HG03520 (cell line): ENCODE measurements around the gene LRP5.
"Not testable (repeated sequence)": the region's sequence is repeated elsewhere in the genome, so short reads cannot be mapped to it uniquely, and the experiment has no call there.

ENCODE experiments used
- ATAC-seq: cut with Tn5 transposase; IDR thresholded peaks from one replicate; pipeline ENCODE4 v1.9.1; 2021; ENCODE audit warnings: mild to moderate bottlenecking, moderate library complexity; ENCODE audit not compliant: unreplicated experiment

Gene LRP5

GRCh38 chr11:68282141-68282860, 30.1 kb upstream of the LRP5 start:
- peak; percentile 65 for ATAC-seq

GRCh38 chr11:68282861-68283230, 29.5 kb upstream of the LRP5 start:
- ATAC-seq = no peak

DNA sequence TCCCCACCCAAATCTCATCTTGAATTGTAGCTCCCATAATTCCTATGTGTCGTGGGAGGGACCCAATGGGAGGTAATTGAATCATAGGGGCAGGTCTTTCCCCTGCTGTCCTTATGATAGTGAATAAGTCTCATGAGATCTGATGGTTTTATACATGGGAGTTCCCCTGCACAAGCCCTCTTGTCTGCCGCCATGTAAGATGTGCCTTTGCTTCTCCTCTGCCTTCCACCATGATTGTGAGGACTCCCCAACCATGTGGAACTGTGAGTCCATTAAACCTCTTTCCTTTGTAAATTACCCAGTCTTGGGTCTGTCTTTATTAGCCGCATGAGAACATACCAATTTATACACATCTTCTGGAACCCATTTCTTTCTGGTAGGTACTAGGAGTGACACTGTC, 27.8 kb upstream of the LRP5 start:
- not testable (repeated sequence) for ATAC-seq

- ATAC-seq = no peak
These were observed 25.0 kb upstream of the LRP5 start for GRCh38 chr11:68287419-68287818.

DNA sequence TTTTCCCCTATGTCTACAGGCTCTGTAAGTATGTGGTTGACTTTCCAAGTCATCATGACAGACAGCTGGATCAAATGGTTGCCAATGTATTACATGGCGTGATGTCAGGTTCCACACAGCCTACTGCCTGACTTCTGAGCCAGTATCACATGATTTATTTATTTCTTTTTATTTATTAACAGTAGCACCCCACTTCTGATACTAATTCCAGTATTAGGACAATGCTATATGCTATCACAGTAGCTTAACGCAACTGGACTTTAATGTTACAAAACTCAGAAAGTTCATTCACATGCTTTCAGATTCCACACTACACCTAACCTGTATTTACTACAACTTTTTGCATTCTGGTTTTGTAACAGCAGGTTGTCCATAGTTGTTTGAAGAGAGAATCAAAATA, 22.9 kb upstream of the LRP5 start:
- no peak for ATAC-seq

DNA sequence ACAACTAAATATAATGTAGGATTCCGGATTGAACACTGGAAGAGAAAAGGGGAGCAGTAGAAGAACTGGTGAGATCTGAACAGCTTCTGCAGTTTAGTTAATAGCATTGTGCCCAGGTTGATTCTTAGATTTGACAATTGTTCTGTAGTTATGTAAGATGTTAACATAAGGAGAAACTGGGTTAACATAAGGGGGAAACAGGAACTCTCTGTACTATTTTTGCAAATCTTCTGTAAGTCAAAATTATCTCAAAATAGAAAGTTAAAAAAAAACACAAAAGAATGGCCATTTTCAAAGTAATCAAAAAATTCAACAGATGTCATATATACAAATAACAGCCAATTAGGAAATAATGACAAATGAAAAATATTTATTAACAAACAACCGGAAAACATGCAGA, 18.7 kb upstream of the LRP5 start:
- ATAC-seq = no peak

- no peak for ATAC-seq
These were observed 17.1 kb upstream of the LRP5 start for GRCh38 chr11:68295271-68295670.

DNA sequence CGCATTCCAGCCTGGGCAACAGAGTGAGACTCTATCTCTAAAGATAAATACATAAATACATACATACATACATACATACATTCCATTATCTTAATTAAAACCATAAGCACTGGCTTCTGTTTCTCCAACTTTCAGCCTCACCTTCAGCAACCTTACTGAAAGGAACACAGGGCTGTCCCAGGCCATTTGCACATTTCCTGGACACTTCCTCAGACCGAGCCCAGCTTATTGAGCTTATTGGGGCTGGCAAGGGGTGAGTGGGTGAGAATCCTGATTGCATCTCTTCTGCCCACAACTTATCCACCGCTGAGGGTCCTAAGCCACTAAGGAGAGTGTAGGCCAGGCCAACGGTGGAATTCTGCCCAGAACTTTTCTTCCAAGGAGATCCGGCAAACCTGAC, 16.5 kb upstream of the LRP5 start:
- ATAC-seq = no peak

DNA sequence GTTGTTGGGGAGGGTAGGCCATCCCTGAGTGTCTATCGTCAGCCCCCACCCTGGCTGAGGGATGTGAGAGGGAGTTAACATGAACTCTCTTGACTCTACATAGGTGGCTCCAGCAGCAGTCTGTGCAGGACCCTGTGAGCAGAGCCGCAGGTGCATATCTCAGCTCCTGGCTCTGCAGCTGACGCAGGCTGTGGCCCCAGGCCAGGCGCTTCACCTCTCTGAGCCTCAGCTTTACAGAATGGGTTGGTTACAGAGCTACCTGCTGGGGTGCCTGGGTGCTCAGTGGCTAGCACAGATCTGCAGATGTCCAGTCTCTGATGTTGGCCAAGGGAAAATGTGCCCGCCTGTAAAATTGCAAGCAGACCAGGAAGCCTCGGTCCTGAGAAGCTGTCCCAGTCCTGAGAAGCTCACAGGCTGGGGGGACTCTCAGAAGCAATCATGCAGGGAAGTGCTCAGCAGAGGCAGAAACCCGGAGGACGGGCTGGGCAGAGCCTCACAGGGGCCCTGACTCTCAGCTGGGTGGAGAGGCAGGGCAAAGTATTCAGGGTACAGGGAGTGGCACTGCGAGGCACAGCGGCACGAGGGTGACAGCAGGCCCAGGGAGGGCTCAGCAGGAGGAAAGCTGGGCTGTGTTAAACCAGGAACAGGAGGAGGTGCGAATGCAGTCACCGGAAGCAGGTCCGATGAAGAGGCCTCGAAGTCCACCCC, 15.9 kb upstream of the LRP5 start:
- no peak for ATAC-seq

- ATAC-seq = no peak
These were observed 15.4 kb upstream of the LRP5 start for GRCh38 chr11:68297052-68297378.

DNA sequence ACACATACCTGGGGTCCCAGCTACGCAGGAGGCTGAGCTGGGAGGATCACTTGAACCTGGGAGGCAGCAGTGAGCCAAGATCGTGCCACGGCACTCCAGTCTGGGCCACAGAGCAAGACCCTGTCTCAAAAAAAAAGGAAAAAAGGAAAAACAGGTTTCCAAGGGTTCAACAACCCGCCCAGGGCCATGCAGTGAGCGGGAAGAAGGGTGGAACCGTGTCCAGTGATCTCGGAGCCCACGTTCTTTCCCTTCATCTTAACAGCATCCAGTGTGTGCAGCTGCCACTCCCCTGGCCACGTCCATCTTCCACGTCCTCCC, 14.9 kb upstream of the LRP5 start:
- ATAC-seq = no peak

- ATAC-seq = no peak
These were observed 14.4 kb upstream of the LRP5 start for GRCh38 chr11:68297812-68298658.

- ATAC-seq = no peak
These were observed 13.5 kb upstream of the LRP5 start for GRCh38 chr11:68298659-68299516.

- ATAC-seq = not testable (repeated sequence)
These were observed 12.9 kb upstream of the LRP5 start for GRCh38 chr11:68299517-68299879.

DNA sequence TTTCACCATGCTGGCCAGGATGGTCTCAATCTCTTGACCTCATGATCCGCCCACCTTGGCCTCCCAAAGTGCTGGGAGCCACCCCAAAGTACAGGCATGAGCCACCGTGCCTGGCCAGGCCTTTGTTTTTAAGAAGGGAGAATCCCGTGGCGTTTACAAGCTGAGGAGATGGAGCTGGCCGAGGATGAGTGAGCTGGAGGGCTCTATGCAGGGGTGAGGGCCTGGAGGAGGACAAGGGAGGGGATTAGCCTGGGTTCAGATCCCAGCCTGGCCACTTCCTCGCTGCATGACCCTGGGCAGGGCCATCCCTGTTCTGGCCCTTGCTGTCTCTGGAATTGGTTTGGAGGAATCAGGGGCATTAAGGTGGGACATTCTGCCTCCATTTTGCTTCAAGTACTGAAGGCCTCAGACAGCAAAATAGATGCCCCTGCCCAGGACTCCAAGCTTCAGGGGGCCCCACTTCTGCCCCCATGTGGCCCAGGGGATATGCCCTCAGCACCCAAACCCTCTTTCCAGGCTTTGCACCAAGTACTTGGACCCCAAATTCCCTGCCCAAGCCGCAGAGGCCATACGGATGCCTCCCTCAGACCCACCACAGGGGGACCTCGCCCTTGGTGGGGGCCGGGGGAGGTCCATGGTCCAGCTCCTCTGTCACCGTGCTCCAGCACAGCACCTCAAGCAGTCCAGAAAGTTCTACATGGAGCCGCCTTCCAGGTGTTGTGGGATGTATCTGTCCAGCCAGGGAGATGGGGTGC, 12.1 kb upstream of the LRP5 start:
- ATAC-seq = no peak

- ATAC-seq = no peak
These were observed 10.1 kb upstream of the LRP5 start for GRCh38 chr11:68302256-68302655.

DNA sequence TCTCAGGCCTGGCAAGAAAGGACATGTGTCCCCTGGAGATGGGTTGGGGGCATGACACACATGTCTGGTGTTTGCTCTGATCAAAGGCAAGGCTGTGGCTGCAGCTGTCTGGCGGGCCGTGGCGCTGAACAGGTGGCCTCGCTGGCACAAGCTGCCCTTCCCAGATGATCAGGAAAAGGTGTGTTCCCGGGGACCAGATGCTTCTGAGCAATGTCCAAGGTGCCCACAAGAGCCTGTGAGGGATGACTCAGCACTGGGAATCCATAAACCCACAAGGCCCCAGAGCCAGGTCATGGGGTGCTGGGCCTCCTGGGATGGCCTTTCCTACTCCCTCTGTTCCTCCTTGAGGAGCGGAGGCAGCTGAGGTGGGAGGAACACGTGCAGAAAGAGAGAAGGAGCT, 9.7 kb upstream of the LRP5 start:
- ATAC-seq = no peak

DNA sequence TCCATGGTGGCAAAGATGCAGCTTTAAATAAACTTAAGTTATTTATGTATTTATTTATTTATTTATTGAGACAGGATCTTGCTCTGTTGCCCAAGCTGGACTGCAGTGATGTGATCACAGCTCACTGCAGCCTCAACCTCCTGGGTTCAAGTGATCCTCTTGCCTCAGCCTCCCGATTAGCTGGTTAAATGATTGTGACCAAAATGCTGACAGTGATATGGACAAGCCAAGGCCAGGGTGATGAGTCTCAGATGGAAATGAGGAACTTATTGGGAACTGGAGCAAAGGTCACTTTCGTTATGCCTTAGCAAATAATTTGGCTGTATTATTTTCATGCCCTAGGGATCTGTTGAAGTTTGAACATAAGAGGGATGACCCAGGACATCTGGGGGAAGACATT, 9.3 kb upstream of the LRP5 start:
- no peak for ATAC-seq

- ATAC-seq = no peak
These were observed 8.2 kb upstream of the LRP5 start for GRCh38 chr11:68303982-68304780.

- no peak for ATAC-seq
These were observed 5.8 kb upstream of the LRP5 start for GRCh38 chr11:68306636-68307035.
